GM18867 (cell line): ENCODE data around the gene STRADB.
"Not testable (repeated sequence)": the region's sequence is repeated elsewhere in the genome, so short reads cannot be mapped to it uniquely, and the experiment has no call there.

ENCODE experiments used
- ATAC-seq: cut with Tn5 transposase; IDR thresholded peaks from one replicate; pipeline ENCODE4 v1.9.1; 2021; ENCODE audit warnings: mild to moderate bottlenecking, moderate library complexity; ENCODE audit not compliant: unreplicated experiment

Gene STRADB

GRCh38 chr2:201430322-201430721 lies 21.2 kb upstream of the STRADB start:
- ATAC-seq, result not testable (repeated sequence)

GRCh38 chr2:201430839-201431238 lies 20.7 kb upstream of the STRADB start:
- no peak for ATAC-seq

- no peak for ATAC-seq
Observed at GRCh38 chr2:201432038-201432620, 19.4 kb upstream of the STRADB start.

- no peak for ATAC-seq
Observed at GRCh38 chr2:201432621-201433393, 18.7 kb upstream of the STRADB start.

GRCh38 chr2:201433394-201433995 lies 18.0 kb upstream of the STRADB start:
- ATAC-seq, result no peak

- ATAC-seq, result no peak
Observed at GRCh38 chr2:201436141-201436540, 15.4 kb upstream of the STRADB start.

GRCh38 chr2:201439336-201439922 lies 12.1 kb upstream of the STRADB start:
- ATAC-seq, result not testable (repeated sequence)

- no peak for ATAC-seq
Observed at GRCh38 chr2:201440182-201440581, 11.4 kb upstream of the STRADB start.

GRCh38 chr2:201441409-201441808 lies 10.1 kb upstream of the STRADB start:
- ATAC-seq, result peak; percentile 58

- ATAC-seq, result no peak
Observed at GRCh38 chr2:201444746-201445465, 6.6 kb upstream of the STRADB start.

- ATAC-seq, result no peak
Observed at GRCh38 chr2:201447086-201447485, 4.5 kb upstream of the STRADB start.

- no peak for ATAC-seq
Observed at GRCh38 chr2:201448061-201448460, 3.5 kb upstream of the STRADB start.

GRCh38 chr2:201448701-201449100 lies 2.8 kb upstream of the STRADB start:
- no peak for ATAC-seq

GRCh38 chr2:201450954-201451291 lies 617 bp upstream of the STRADB start:
- peak; percentile 19 for ATAC-seq

- ATAC-seq, result no peak
Observed at GRCh38 chr2:201452058-201452921, 750 bp downstream of the STRADB start.

- ATAC-seq, result no peak
Observed at GRCh38 chr2:201452922-201453643, 1.5 kb downstream of the STRADB start.

- ATAC-seq, result no peak
Observed at GRCh38 chr2:201458381-201458780, 6.8 kb downstream of the STRADB start.

- ATAC-seq, result no peak
Observed at GRCh38 chr2:201460532-201460931, 9.0 kb downstream of the STRADB start.

- no peak for ATAC-seq
Observed at GRCh38 chr2:201464547-201464946, 13.0 kb downstream of the STRADB start.

GRCh38 chr2:201465524-201465971 lies 14.0 kb downstream of the STRADB start:
- ATAC-seq, result no peak
